Activated T-helper 17 cell treated with anti-CD3 and anti-CD28 coated beads, Interleukin-2, amount 50 U/mL, for 72 hours (primary cell): ENCODE data around the gene GIT1. TPM values are rescaled to one million over a fixed set of nuclear protein-coding genes. Genes with fewer than 3 reads are reported as not detected.
"Not testable (repeated sequence)": the region's sequence is repeated elsewhere in the genome, so short reads cannot be mapped to it uniquely, and the experiment has no call there.

Source experiments
- ATAC-seq: fragments of 150-1000 bp; cut with Tn5 transposase; replicated peaks from 2 replicates; pipeline ENCODE4 v1.10.0; 2021; ENCODE audit warnings: mild to moderate bottlenecking, moderate library complexity
- H3K27ac Mint-ChIP-seq: one replicate; pipeline ENCODE4 v1.8.0; 2022; ENCODE audit warnings: mixed read lengths
- H3K27me3 Mint-ChIP-seq: one replicate; pipeline ENCODE4 v1.8.0; 2022; ENCODE audit warnings: mixed read lengths
- H3K36me3 Mint-ChIP-seq: one replicate; pipeline ENCODE4 v1.8.0; 2022; ENCODE audit warnings: low read depth, mild to moderate bottlenecking, mixed read lengths
- H3K4me1 Mint-ChIP-seq: one replicate; pipeline ENCODE4 v1.8.0; 2022; ENCODE audit warnings: mixed read lengths
- H3K4me3 Mint-ChIP-seq: one replicate; pipeline ENCODE4 v1.8.0; 2022; ENCODE audit warnings: mild to moderate bottlenecking, mixed read lengths
- H3K9me3 Mint-ChIP-seq: one replicate; pipeline ENCODE4 v1.8.0; 2022; ENCODE audit warnings: mixed read lengths
- total RNA-seq, 2 donors: library from RNA; stranded (reverse); gene quantifications; one replicate each; pipeline ENCODE4 v1.2.3, GENCODE V29; 2022

Gene GIT1
- total RNA-seq, 2 donors from 2014 or later, result 52.4 to 65.7 TPM

DNA sequence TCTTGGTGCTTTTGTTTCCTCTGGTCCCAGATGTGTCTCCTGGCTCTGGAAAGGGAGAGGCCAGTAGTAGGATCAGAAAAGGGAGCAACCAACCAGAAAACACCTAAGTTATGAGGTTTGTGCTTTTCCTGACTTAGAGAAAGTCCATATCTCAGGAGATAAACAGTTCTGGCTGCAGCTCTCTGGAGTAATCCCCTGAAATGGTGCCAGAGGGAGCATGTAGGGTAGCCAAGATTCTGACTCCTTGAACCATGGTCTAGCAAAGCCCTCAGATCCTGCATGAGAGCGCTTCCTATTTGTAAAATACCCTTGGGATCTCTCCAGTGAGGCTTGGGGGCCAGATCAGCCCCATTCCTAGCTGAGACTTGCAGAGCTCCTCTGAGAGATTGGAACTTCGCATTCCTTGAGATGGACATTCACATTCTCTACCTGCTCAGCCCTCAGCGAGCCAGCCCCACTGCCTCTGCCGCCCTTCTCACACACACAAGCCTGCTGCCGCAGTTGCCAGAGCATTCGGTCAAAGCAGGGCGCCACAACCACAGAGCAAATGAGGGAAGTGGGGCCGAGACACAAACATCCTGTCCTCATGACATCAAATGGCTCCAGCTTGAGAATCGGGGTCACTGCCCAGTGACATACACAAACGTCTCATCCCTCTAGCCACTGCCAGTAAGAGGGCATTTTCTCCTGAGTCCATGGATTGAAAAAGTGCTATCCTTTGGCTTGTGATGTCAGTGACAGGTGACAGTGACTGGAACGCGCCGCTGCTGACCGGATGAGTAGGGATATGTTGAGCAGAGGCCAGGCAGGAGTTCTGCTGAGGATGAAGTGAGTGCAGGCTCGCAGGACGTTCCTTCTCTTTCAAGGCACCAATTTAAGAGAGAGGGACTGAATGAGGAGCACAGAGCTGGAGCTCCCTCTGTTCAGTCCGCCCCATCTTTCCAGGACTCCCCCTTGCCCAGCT is 27.6 kb downstream of the GIT1 start:
- Mint-ChIP-seq H3K27ac (peak overlapping the region; percentile 71), H3K27me3 (no peaks in the 10 kb centered on the region), H3K36me3 (peaks cover 36% of the 10 kb centered on the region), H3K4me3 (peak overlapping the region; percentile 55), H3K4me1 (peaks cover 18% of the 10 kb centered on the region), H3K9me3 (no peaks in the 10 kb centered on the region)
- ATAC-seq, result no peak

DNA sequence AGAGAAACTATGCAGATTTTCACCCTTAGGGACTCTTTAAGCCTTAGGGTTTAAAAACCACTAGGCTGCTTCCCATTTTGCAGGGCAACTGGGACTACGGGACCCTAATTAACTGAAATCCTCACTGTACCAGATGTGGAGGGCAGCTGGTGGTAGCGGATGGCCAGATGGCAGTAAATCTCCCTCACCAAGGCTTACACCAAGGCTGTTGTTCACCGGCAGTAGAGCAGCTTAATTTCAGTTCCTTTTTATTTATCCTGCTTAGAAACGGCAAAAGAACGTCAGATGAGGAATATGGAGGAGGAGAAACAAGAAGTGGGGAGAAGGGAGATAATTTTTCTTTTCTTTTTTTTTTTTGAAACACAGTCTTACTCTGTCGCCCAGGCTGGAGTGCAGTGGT is 29.1 kb downstream of the GIT1 start:
- peak overlapping the region; percentile 59 for H3K27ac Mint-ChIP-seq
- ATAC-seq, result no peak
- H3K4me1 Mint-ChIP-seq, result peaks cover 18% of the 10 kb centered on the region
- no peak overlapping the region for H3K4me3 Mint-ChIP-seq
- no peaks in the 10 kb centered on the region for H3K27me3 Mint-ChIP-seq
- H3K36me3 Mint-ChIP-seq, result peaks cover 27% of the 10 kb centered on the region
- H3K9me3 Mint-ChIP-seq, result no peaks in the 10 kb centered on the region

DNA sequence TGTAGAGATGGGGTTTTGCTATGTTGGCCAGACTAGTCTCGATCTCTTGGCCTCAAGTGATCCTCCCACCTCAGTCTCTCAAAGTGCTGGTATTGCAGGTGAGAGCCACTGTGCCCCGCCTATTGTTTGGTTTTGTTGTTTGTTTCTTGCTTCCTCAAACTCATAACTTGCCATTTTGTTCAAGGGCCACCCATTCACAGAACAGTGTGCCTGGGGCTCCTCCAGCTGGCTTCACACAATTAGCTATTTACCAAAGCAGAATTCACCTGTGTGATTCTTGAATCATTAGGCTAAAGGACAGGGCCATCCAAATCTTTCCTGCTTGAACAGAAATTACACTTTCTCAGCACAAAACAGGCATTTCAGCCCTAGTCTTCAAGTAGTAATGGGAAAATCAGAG is 29.8 kb downstream of the GIT1 start:
- peaks cover 27% of the 10 kb centered on the region for H3K36me3 Mint-ChIP-seq
- peaks cover 18% of the 10 kb centered on the region for H3K4me1 Mint-ChIP-seq
- H3K9me3 Mint-ChIP-seq, result no peaks in the 10 kb centered on the region
- no peak overlapping the region for H3K4me3 Mint-ChIP-seq
- H3K27ac Mint-ChIP-seq, result no peak overlapping the region
- no peak for ATAC-seq
- no peaks in the 10 kb centered on the region for H3K27me3 Mint-ChIP-seq

DNA sequence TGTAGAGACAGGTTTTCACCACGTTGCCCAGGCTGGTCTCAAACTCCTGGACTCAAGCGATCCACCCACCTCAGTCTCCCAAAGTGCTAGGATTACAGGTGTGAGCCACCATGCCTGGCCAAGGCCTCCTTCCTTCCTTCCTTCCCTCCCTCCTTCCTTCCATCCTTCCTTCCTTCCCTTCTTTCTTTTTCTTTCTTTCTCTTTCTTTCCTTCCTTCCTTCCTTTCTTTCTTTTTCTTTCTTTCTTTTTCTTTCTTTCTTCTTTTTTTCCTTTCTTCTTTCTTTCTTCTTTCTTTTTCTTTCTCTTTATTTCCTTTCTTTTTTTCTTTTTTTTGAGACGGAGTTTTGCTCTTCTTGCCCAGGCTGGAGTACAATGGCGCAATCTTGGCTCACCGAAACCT is 31.3 kb downstream of the GIT1 start:
- not testable (repeated sequence) for ATAC-seq, H3K27me3 Mint-ChIP-seq, H3K9me3 Mint-ChIP-seq
- Mint-ChIP-seq H3K27ac (peak overlapping the region; percentile 85), H3K4me3 (peak overlapping the region; percentile 9), H3K4me1 (peaks cover 13% of the 10 kb centered on the region), H3K36me3 (peaks cover 27% of the 10 kb centered on the region)

DNA sequence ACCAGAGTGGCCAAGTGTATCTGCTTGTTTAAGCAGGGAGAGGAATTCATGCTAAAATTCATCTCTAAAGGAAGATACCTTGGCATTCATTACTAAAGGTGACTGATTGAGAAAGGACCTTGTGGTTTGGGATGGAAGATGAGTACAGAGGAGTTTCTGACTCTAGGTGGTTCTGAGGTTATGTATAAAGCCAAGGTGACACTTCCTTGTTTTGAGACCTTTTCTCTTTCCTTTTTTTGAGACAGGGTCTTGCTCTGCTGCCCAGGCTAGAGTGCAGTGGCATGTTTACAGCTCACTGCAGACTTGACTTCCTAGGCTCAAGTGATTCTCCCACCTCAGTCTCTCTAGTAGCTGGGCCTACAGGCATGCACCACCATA is 31.7 kb downstream of the GIT1 start:
- H3K27me3 Mint-ChIP-seq, result no peaks in the 10 kb centered on the region
- H3K4me1 Mint-ChIP-seq, result peaks cover 13% of the 10 kb centered on the region
- H3K9me3 Mint-ChIP-seq, result no peaks in the 10 kb centered on the region
- H3K36me3 Mint-ChIP-seq, result peaks cover 27% of the 10 kb centered on the region
- peak; percentile 92 for ATAC-seq
- H3K4me3 Mint-ChIP-seq, result peak overlapping the region; percentile 9
- H3K27ac Mint-ChIP-seq, result peak overlapping the region; percentile 85

DNA sequence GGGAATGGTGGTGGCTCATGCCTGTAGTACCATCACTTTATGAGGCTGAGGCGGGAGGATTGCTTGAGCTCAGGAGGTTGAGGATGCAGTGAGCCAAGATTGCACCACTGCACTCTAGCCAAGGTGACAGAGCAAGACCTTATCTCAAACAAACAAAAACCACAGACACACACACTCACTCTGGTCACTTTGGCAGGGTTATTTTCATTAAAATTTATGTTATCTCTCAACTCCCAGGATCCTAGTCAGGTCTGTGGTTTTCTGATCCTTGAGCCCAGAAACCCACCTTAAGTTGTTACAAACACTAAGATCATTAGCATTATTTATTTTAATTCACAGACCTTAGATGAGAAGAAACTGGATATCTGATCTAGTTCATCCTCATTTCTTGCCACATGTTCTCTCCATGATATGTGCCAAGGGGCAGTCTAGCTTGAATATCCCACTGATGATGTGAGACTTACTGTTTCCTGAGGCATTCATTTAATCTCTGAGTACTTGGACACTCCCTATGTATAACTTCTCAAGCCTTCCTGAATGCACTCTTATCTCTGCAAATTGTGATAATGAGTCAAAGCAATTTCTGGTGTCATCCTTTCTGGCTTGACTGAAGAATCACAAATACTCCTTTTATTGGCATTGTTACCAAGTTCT is 32.2 kb downstream of the GIT1 start:
- H3K4me3 Mint-ChIP-seq, result peak overlapping the region; percentile 9
- peak overlapping the region; percentile 85 for H3K27ac Mint-ChIP-seq
- peak; percentile 13 for ATAC-seq

DNA sequence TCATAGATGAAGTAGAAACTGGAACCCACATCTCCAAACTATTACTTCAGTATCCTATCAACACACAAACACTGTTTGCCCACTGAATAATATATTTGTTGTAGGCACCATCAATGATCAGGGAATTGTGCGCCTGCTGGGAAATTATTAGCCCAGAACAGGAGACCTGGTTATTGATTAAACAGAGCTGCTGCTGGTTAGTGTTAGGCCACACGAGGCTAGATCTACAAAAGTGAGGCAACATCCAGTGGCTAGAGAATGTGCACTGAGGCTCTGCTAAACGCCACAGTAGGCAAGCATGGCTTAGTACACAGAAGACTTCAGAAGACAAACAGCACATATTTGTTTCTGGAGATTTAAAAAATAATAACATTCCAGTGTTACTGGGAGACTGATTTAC is 33.6 kb downstream of the GIT1 start:
- no peaks in the 10 kb centered on the region for H3K9me3 Mint-ChIP-seq
- H3K27me3 Mint-ChIP-seq, result no peaks in the 10 kb centered on the region
- peaks cover 8% of the 10 kb centered on the region for H3K36me3 Mint-ChIP-seq
- no peak for ATAC-seq
- H3K4me3 Mint-ChIP-seq, result no peak overlapping the region
- H3K4me1 Mint-ChIP-seq, result peaks cover 8% of the 10 kb centered on the region
- no peak overlapping the region for H3K27ac Mint-ChIP-seq

More for the DNA sequence above, 32.2 kb downstream of the GIT1 start:
- Mint-ChIP-seq H3K27me3 (no peaks in the 10 kb centered on the region), H3K36me3 (peaks cover 22% of the 10 kb centered on the region), H3K9me3 (no peaks in the 10 kb centered on the region), H3K4me1 (peaks cover 13% of the 10 kb centered on the region)

- peak; percentile 91 for ATAC-seq
- H3K27ac Mint-ChIP-seq, result peak overlapping the region; percentile 12
- no peak overlapping the region for H3K4me3 Mint-ChIP-seq
- no peaks in the 10 kb centered on the region for H3K27me3 Mint-ChIP-seq
- H3K4me1 Mint-ChIP-seq, result peaks cover 6% of the 10 kb centered on the region
- no peaks in the 10 kb centered on the region for H3K9me3 Mint-ChIP-seq
- H3K36me3 Mint-ChIP-seq, result peaks cover 12% of the 10 kb centered on the region
These were observed 40.1 kb downstream of the GIT1 start for GRCh38 chr17:29549177-29549923.

GRCh38 chr17:29546830-29547229 is 42.6 kb downstream of the GIT1 start:
- Mint-ChIP-seq H3K36me3 (peaks cover 37% of the 10 kb centered on the region), H3K4me3 (no peak overlapping the region), H3K27me3 (no peaks in the 10 kb centered on the region), H3K4me1 (peaks cover 6% of the 10 kb centered on the region), H3K9me3 (no peaks in the 10 kb centered on the region), H3K27ac (peak overlapping the region; percentile 58)
- no peak for ATAC-seq

- Mint-ChIP-seq H3K27me3 (no peaks in the 10 kb centered on the region), H3K9me3 (no peaks in the 10 kb centered on the region), H3K4me1 (peaks cover 6% of the 10 kb centered on the region), H3K27ac (peak overlapping the region; percentile 58), H3K36me3 (peaks cover 40% of the 10 kb centered on the region), H3K4me3 (no peak overlapping the region)
- no peak for ATAC-seq
These were observed 43.4 kb downstream of the GIT1 start for GRCh38 chr17:29546085-29546484.

GRCh38 chr17:29544066-29544465 is 45.4 kb downstream of the GIT1 start:
- Mint-ChIP-seq H3K4me3 (no peak overlapping the region), H3K27ac (no peak overlapping the region), H3K9me3 (no peaks in the 10 kb centered on the region), H3K4me1 (no peaks in the 10 kb centered on the region), H3K27me3 (no peaks in the 10 kb centered on the region), H3K36me3 (peaks cover 58% of the 10 kb centered on the region)
- ATAC-seq, result no peak

- no peak for ATAC-seq
- H3K27me3 Mint-ChIP-seq, result no peaks in the 10 kb centered on the region
- peaks cover 72% of the 10 kb centered on the region for H3K36me3 Mint-ChIP-seq
- no peaks in the 10 kb centered on the region for H3K9me3 Mint-ChIP-seq
- peak overlapping the region; percentile 61 for H3K27ac Mint-ChIP-seq
- no peaks in the 10 kb centered on the region for H3K4me1 Mint-ChIP-seq
- no peak overlapping the region for H3K4me3 Mint-ChIP-seq
These were observed 55.5 kb downstream of the GIT1 start for GRCh38 chr17:29533976-29534375.

GRCh38 chr17:29526322-29526721 is 63.1 kb downstream of the GIT1 start:
- no peaks in the 10 kb centered on the region for H3K4me1 Mint-ChIP-seq
- ATAC-seq, result peak; percentile 23
- no peak overlapping the region for H3K27ac Mint-ChIP-seq
- H3K27me3 Mint-ChIP-seq, result no peaks in the 10 kb centered on the region
- no peak overlapping the region for H3K4me3 Mint-ChIP-seq
- no peaks in the 10 kb centered on the region for H3K9me3 Mint-ChIP-seq
- H3K36me3 Mint-ChIP-seq, result peaks cover 75% of the 10 kb centered on the region

GRCh38 chr17:29524692-29525091 is 64.8 kb downstream of the GIT1 start:
- no peak overlapping the region for H3K4me3 Mint-ChIP-seq
- H3K36me3 Mint-ChIP-seq, result peaks cover 72% of the 10 kb centered on the region
- peak overlapping the region; percentile 17 for H3K27ac Mint-ChIP-seq
- no peaks in the 10 kb centered on the region for H3K9me3 Mint-ChIP-seq
- ATAC-seq, result no peak
- H3K27me3 Mint-ChIP-seq, result no peaks in the 10 kb centered on the region
- H3K4me1 Mint-ChIP-seq, result no peaks in the 10 kb centered on the region
